ENCODE results near the gene AQP10. TPM values are rescaled to one million over a fixed set of nuclear protein-coding genes. Genes with fewer than 3 reads are reported as not detected.
A peak's percentile ranks its signal among the peaks of the same experiment; 100 is the strongest.
"Not testable (repeated sequence)": the region's sequence is repeated elsewhere in the genome, so short reads cannot be mapped to it uniquely, and the experiment has no call there.

The AQP10 gene
- total RNA-seq, 4 donors from 2014 or later: not detected

DNA sequence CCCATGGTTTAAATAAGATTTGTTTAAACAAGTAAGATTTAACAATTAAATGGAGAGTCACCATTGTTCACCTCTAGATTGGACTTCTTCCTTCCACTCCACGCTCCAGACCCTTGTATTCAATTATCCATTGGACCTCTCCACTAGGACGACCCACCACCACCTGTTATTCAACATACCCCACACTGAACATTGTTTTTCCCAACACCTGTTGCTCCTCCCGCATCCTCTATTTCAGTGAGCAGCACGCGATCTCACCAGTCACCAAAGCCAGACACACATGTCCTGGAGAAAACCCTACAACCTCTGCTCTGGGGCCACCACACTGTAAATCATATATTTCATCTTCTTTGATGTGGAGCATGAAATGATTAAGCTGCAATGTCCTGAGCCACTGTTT lies 33.1 kb downstream of the AQP10 start:
- H3K4me3 ChIP-seq: no peak overlapping the region
- H3K9me3 ChIP-seq: no peaks in the 10 kb centered on the region
- peak overlapping the region in 1 of 4 donors; percentile 75 for H3K27ac ChIP-seq (replicated peaks in 1 of 4)
- no peak for TF ChIP-seq POLR2AphosphoS5 (IDR thresholded peaks at IDR 0.05)
- TF ChIP-seq POLR2A (IDR thresholded peaks at IDR 0.05; ENCODE audit: low read depth): no peak
- TF ChIP-seq EP300 (IDR thresholded peaks at IDR 0.05): no peak
- TF ChIP-seq, protein P1, sequence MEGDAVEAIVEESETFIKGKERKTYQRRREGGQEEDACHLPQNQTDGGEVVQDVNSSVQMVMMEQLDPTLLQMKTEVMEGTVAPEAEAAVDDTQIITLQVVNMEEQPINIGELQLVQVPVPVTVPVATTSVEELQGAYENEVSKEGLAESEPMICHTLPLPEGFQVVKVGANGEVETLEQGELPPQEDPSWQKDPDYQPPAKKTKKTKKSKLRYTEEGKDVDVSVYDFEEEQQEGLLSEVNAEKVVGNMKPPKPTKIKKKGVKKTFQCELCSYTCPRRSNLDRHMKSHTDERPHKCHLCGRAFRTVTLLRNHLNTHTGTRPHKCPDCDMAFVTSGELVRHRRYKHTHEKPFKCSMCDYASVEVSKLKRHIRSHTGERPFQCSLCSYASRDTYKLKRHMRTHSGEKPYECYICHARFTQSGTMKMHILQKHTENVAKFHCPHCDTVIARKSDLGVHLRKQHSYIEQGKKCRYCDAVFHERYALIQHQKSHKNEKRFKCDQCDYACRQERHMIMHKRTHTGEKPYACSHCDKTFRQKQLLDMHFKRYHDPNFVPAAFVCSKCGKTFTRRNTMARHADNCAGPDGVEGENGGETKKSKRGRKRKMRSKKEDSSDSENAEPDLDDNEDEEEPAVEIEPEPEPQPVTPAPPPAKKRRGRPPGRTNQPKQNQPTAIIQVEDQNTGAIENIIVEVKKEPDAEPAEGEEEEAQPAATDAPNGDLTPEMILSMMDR (IDR thresholded peaks at IDR 0.05): no peak
- H3K36me3 ChIP-seq: peaks cover 8 to 16% (median 9%) of the 10 kb centered on the region in 4 donors
- no peak for DNase-seq (ENCODE audit: extremely low spot score)
- H3K4me1 ChIP-seq: peaks cover 19 to 39% (median 31%) of the 10 kb centered on the region in 4 donors
- no peaks in the 10 kb centered on the region for H3K27me3 ChIP-seq
- 91% methylated on average over 5 of the region's 5 CpGs for WGBS
- intact Hi-C loops (cut with DNase I): loop anchor here (5.0 to 10.0 kb wide), 3 partner anchors 51 to 201 kb away; partner anchors contain the start of genes IL6R and UBE2Q1

DNA sequence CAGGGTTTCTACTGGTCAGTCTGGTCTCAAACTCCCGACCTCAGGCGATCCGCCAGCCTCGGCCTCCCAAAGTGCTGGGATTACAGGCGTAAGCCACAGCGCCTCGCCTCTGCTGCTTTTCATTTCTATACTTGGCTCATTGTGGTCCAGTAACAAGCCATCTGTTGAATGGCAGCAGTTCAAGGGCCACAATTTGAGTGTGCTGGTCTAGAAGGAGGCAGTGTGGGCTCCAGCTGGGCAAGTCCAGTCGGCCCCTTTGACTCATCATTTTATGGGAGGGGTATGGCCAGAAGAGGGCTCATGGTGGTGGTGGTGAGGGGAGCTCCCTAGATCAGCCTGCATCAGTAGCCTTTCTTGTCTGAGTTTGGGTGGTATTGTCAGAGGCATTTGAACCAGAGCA lies 37.6 kb downstream of the AQP10 start:
- Histone ChIP-seq H3K4me3 (no peak overlapping the region), H3K9me3 (no peaks in the 10 kb centered on the region), H3K4me1 (peaks cover 2 to 5% (median 4%) of the 10 kb centered on the region in 4 donors), H3K27ac (replicated peaks in 1 of 4) (no peak overlapping the region), H3K36me3 (no peaks in the 10 kb centered on the region), H3K27me3 (no peaks in the 10 kb centered on the region)
- TF ChIP-seq POLR2AphosphoS5 (IDR thresholded peaks at IDR 0.05): no peak
- TF ChIP-seq, protein P1 (IDR thresholded peaks at IDR 0.05): no peak
- TF ChIP-seq EP300 (IDR thresholded peaks at IDR 0.05): no peak
- TF ChIP-seq POLR2A (IDR thresholded peaks at IDR 0.05; ENCODE audit: low read depth): no peak
- intact Hi-C loops (cut with DNase I): loop anchor here (10.0 kb wide), 2 partner anchors 46 to 196 kb away; partner anchors contain the start of genes IL6R and UBE2Q1
- 89% methylated on average over 7 of the region's 8 CpGs for WGBS
- no peak for DNase-seq (ENCODE audit: extremely low spot score)

DNA sequence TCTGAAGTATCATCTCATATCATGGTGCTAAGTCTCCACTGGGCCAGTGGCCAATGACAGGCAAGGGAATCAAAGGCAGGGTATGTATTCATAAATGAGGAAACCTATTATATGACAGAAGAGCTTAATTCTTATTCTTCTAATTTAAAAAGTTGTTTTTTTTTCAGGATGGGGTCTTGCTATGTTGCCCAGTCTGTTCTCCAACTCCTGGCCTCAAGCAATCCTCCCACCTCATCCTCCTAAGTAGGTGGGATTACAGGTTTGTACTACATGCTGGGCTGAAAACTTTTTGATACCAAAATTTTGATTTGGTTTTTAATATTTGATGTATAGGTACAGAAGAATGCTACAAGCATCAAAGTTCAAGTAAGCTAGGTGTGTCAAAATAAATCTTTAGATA lies 39.4 kb downstream of the AQP10 start:
- H3K4me3 ChIP-seq: no peak overlapping the region
- no peak for DNase-seq (ENCODE audit: extremely low spot score)
- intact Hi-C loops (cut with DNase I): no loop called here
- no peaks in the 10 kb centered on the region for H3K27me3 ChIP-seq
- no peaks in the 10 kb centered on the region for H3K36me3 ChIP-seq
- H3K9me3 ChIP-seq: no peaks in the 10 kb centered on the region
- H3K27ac ChIP-seq (replicated peaks in 1 of 4): no peak overlapping the region
- TF ChIP-seq, protein P1 (IDR thresholded peaks at IDR 0.05): no peak
- TF ChIP-seq EP300 (IDR thresholded peaks at IDR 0.05) (no peak), POLR2AphosphoS5 (IDR thresholded peaks at IDR 0.05) (no peak), POLR2A (IDR thresholded peaks at IDR 0.05; ENCODE audit: low read depth) (no peak)
- H3K4me1 ChIP-seq: no peaks in the 10 kb centered on the region

DNA sequence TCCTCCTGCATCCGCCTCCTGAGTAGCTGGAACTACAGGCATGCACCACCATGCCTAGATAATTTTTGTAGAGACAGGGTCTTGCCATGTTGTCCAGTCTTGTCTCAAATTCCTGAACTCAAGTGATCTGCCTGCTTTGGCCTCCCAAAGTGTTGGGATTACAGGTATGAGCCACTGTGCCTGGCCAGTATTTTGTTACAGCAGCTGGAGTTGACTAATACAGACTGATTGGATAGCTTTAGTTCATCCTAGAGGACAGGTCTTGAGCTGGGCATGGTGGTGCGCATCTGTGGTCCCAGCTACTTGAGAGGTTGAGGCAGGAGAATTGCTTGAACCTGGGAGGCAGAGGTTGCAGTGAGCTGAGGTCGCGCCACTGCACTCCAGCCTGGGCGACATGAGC lies 40.0 kb downstream of the AQP10 start:
- DNase-seq (ENCODE audit: extremely low spot score); intact Hi-C loops (cut with DNase I); H3K27me3 ChIP-seq; H3K27ac ChIP-seq (replicated peaks in 1 of 4); H3K4me1 ChIP-seq; H3K4me3 ChIP-seq; H3K9me3 ChIP-seq; H3K36me3 ChIP-seq: not testable (repeated sequence)
- 87% methylated on average over 5 of the region's 5 CpGs for WGBS

DNA sequence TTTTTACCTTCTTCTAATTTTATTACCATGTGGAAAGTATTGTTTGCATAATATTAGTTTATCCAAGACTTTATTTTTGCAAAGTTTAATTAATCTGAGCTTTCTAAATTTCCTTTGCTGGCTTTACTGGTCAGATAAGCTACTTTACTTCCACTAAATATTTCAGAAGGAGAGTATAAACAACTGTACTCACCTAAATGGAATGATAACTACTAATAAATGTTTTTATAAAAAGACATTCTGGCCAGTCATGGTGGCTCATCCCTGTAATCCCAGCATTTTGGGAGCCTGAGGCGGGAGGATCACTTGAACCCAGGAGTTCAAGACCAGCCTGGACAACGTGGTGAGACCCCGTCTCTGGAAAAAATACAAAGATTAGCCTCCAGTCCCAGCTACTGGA lies 40.5 kb downstream of the AQP10 start:
- no peak for DNase-seq (ENCODE audit: extremely low spot score)
- Histone ChIP-seq H3K27me3 (no peaks in the 10 kb centered on the region), H3K36me3 (no peaks in the 10 kb centered on the region), H3K9me3 (no peaks in the 10 kb centered on the region), H3K4me3 (no peak overlapping the region), H3K27ac (replicated peaks in 1 of 4) (no peak overlapping the region), H3K4me1 (no peaks in the 10 kb centered on the region)
- TF ChIP-seq, protein P1 (IDR thresholded peaks at IDR 0.05): no peak
- TF ChIP-seq POLR2A (IDR thresholded peaks at IDR 0.05; ENCODE audit: low read depth) (no peak), EP300 (IDR thresholded peaks at IDR 0.05) (no peak), POLR2AphosphoS5 (IDR thresholded peaks at IDR 0.05) (no peak)
- intact Hi-C loops (cut with DNase I): no loop called here
- WGBS: 73% methylated on average over 3 of the region's 3 CpGs

Data from esophagus muscularis mucosa (tissue), 4 donors.